ENCODE results near the gene PDAP1. TPM values are rescaled to one million over a fixed set of nuclear protein-coding genes. Genes with fewer than 3 reads are reported as not detected.

Gene PDAP1
- polyA plus RNA-seq, 2 of the 4 experiments (the other 2 are of a cell fraction) = 81.8 to 347 TPM

GRCh38 chr7:99383791-99384370, 24.5 kb downstream of the PDAP1 start:
- WGBS (ENCODE audit: missing lambda C conversion rate) = 89% methylated on average over 13 of the region's 13 CpGs
- no peak for FAIRE-seq
- DNase-seq (ENCODE audit: low read depth in 1 of 2, low spot score in 1 of 2) = no peak
- Histone ChIP-seq H3K4me1 (peaks cover 29% of the 10 kb centered on the region), H3K9me3 (no peaks in the 10 kb centered on the region), H3K4me2 (no peak overlapping the region), H3K4me3 (no peak overlapping the region), H3K27ac (peak overlapping the region in 1 of 2 experiments; percentile 36; a peak in 1 of 6 replicates)
- ChIA-PET CTCF (interaction anchor here (1.7 to 1.8 kb wide), 2 partner anchors 16 kb away, joined by 4 to 5 read pairs; no protein-coding TSS in a partner anchor), POLR2A (no interaction called here)
- TF ChIP-seq PHF8 (IDR thresholded peaks at IDR 0.05; ENCODE audit: borderline replicate concordance, low read depth) (no peak), KDM1A (IDR thresholded peaks at IDR 0.05; ENCODE audit: low read depth) (peak; percentile 79), PBX3 (IDR thresholded peaks at IDR 0.05) (no peak)
- peak in 1 of 2 experiments; percentile 22; a peak in 1 of 6 replicates for ATAC-seq

- TF ChIP-seq JUN (IDR thresholded peaks at IDR 0.05) = no peak
- TF ChIP-seq TP53 (CRISPR knock-in tag; IDR thresholded peaks at IDR 0.05) = no peak
- TF ChIP-seq CTCF (IDR thresholded peaks at IDR 0.05) = no peak
- TF ChIP-seq ZFP36 (IDR thresholded peaks at IDR 0.05; ENCODE audit: borderline replicate concordance, partially characterized antibody) = no peak
- TF ChIP-seq SREBF2 (IDR thresholded peaks at IDR 0.05) = no peak
- TF ChIP-seq ZSCAN20 (CRISPR knock-in tag; IDR thresholded peaks at IDR 0.05) = no peak
- TF ChIP-seq E2F6 (IDR thresholded peaks at IDR 0.05; ENCODE audit: borderline replicate concordance, low read depth) = no peak
- TF ChIP-seq REST (IDR thresholded peaks at IDR 0.05) = no peak
- no peak for TF ChIP-seq RCOR1 (IDR thresholded peaks at IDR 0.05; ENCODE audit: low read depth, low read length)
- TF ChIP-seq EHMT2 (IDR thresholded peaks at IDR 0.05; ENCODE audit: low read depth) = no peak
- TF ChIP-seq HOXB13 (CRISPR knock-in tag; IDR thresholded peaks at IDR 0.05; ENCODE audit: low read depth) = no peak
- no peak for TF ChIP-seq TFCP2L1 (CRISPR knock-in tag; IDR thresholded peaks at IDR 0.05)
- TF ChIP-seq SMC3 (IDR thresholded peaks at IDR 0.05) = no peak
- Histone ChIP-seq H3K4me3 (no peak overlapping the region), H3K27ac (no peak overlapping the region), H3K9me3 (no peaks in the 10 kb centered on the region), H3K4me2 (no peak overlapping the region), H3K4me1 (peaks cover 36% of the 10 kb centered on the region)
- WGBS (ENCODE audit: missing lambda C conversion rate) = 94% methylated on average over 10 of the region's 10 CpGs
- no peak for DNase-seq (ENCODE audit: low read depth in 1 of 2, low spot score in 1 of 2)
- ChIA-PET POLR2A (no interaction called here), CTCF (interaction anchor here (1.7 kb wide), 1 partner anchor 17 kb away, joined by 5 read pairs; no protein-coding TSS in a partner anchor)
- no peak for ATAC-seq
- FAIRE-seq = no peak
Measured at GRCh38 chr7:99383203-99383602, 25.2 kb downstream of the PDAP1 start.
